ENCODE measurements around the gene FGFR3. TPM values are rescaled to one million over a fixed set of nuclear protein-coding genes. Genes with fewer than 3 reads are reported as not detected.

Gene FGFR3
- total RNA-seq, 2 donors from 2014 or later: 0.12 TPM; not detected in 1

DNA sequence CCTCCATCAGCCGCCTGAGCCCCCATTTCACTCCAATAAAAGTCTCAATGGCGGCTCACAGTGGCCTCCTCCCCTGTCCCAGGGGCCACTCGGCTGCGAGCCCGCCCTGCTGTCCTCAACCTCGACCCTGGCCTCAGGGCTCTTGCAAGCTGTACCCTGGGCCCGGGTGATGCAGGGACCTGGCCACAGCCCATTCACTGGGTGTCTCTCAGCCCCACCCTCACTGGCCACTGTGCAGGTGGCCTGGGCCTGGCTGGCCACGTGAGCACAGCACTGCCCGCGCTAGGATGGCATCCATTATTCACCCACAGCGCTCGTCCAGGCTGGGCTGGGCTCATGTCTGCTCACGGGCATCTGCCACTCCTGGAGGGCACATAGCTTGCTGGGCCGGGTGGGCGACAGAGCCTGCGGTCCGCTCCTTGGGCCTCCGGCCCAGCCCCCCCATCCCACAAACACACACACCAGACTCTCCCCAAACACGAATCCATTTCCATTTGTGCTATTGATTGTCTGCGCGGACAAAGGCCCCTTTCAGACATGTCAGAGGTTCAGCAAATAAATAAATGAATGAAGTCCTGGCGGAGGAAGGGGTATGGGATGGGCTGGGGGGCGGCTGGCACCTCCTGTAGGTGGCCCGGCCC is 16.5 kb upstream of the FGFR3 start:
- no peaks in the 10 kb centered on the region for H3K36me3 Mint-ChIP-seq
- H3K27ac Mint-ChIP-seq: no peak overlapping the region
- ATAC-seq: no peak
- H3K9me3 Mint-ChIP-seq: no peaks in the 10 kb centered on the region
- DNase-seq (ENCODE audit: low spot score in 2 of 2): no peak

DNA sequence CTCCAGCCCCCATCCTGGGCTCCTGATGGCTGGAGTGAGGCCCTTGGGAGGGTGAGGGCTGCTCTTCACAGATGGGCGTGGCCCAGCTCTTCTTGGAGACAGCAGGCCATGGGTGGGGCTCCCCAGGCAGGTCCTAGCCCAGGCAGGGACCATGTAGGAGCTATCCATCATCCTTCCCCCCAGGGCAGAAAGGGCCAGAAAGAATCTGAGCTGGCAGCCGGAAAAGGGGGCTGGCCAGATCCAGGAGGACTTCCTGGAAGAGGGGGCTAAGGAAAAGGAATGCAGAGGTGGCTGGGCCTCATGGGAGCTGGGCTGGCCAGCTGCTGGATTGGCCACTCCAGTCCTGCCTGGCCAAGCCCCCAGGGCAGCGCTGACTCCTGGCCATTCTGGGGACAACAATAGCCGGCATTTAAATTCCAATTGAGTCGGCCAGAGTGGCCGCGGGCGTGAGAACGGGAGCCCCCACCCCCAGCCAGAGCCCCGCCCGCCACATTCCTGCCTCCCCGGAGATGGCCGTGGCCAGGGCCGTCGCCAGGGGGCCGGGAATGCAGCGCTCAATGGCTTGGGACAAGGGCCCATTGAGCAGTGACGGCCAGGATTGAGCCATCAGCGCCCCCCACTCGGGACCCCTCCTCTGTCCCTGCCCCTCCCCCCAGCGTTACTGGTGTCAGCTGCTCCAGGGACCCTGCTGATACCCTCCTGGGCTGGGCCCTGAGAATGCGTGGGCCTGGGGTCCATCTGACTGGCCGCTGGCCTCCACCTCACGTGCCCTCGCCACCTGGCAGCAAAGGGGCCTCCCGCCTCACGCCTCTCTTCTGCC is 15.1 kb upstream of the FGFR3 start:
- DNase-seq (ENCODE audit: low spot score in 2 of 2) (no peak), ATAC-seq (no peak)
- H3K9me3 Mint-ChIP-seq: no peaks in the 10 kb centered on the region
- H3K36me3 Mint-ChIP-seq: no peaks in the 10 kb centered on the region
- no peak overlapping the region for H3K27ac Mint-ChIP-seq

DNA sequence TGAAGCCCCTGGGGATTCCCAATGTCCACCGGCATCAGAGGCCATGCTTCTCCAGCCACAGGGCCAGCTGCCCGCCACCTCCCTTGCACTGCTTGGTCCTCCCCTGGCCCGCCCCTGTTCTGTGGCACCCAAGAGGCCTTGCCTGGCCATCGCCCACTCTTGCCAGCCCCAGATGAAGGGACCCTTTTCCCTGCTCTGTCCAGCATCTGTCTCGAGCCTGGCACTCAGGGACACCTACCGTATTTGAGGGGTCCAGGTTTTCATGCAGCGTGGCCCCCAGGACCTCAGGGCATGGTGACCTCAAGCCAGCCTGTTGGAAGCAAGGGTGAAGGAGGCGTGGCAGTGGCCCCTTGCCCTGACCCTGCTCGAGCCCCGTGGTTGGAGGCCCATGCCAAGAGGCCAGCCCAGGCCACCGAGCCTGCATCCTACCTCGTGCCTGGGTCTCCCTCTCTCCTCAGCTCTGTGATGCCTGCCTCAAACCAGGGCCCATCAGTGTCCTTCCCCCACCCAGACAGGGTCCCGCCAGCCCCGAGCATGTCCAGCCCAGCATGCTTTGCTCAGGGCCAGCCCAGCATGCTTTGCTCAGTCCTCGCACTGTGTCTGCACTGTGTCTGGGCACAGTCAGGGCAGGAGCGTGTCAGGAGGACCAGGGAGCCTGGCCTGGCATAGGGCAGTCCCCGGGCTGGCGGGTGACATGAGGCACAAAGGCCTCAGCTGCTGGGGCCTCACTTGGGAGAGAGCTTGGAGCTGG is 14.3 kb upstream of the FGFR3 start:
- no peak for DNase-seq (ENCODE audit: low spot score in 2 of 2)
- Mint-ChIP-seq H3K36me3 (no peaks in the 10 kb centered on the region), H3K27ac (no peak overlapping the region), H3K9me3 (no peaks in the 10 kb centered on the region)
- ATAC-seq: no peak

DNA sequence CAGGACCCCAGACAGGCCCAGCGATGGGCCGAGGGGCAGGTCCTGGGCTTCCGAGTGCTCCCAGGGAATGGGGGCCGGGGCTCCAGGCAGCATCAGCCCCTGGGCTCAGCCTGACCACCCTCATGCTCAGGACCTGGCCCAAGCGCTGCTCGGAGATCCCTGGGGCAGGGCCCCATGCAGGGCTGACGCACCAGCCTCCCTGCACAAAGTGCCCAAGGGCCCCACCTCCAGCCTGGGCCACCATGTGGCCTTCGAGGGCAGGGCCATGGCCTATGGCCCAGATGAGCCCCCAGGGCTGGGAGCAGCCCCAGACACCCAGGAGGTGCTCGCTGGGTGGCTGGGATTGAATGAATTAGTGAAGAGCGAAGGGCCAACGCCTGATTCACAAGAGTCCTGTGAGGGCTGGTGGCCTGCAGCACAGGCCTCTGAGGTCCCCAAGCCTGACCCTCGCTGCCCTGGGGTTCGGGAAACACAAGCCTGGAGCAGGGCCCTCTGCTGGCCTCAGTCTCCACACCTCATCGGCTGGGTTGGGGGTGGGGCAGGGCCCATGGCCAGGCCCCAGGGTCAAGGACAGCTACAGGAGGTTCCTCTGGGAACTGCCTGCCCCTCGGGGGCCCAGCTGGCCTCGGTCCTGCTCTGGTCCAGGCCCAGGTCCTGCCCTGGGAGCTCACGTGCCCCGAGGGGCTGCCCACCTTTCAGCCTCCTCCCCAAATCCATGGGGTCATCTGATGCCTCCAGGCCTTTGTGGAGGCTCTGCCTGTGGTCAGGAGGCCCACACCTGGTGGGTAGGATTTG is 13.3 kb upstream of the FGFR3 start:
- Mint-ChIP-seq H3K27ac (peak overlapping the region in 1 of 2 donors; percentile 38), H3K9me3 (no peaks in the 10 kb centered on the region), H3K36me3 (no peaks in the 10 kb centered on the region)
- DNase-seq (ENCODE audit: low spot score in 2 of 2): no peak
- ATAC-seq: no peak

DNA sequence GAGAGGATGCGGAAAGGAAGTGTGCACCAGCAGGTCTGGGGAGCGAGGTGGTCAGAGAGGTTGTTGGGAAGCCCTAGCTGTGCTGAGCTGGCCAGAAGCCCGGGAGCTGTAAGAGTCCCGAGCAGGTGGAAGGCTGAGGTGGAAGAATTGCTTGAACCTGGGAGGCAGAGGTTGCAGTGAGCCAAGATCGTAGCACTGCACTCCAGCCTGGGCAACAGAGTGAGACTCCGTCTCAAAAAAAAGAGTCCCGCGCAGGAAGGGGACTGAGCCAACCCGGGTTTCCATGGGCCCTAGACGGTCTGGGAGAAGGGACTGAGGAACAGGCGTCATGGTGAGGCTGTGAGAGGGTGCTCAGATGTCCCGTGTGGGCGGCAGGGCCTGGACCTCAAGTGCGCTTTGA is 12.7 kb upstream of the FGFR3 start:
- DNase-seq (ENCODE audit: low spot score in 2 of 2) (no peak), ATAC-seq (no peak)
- H3K36me3 Mint-ChIP-seq: no peaks in the 10 kb centered on the region
- peak overlapping the region in 1 of 2 donors; percentile 38 for H3K27ac Mint-ChIP-seq
- H3K9me3 Mint-ChIP-seq: no peaks in the 10 kb centered on the region

DNA sequence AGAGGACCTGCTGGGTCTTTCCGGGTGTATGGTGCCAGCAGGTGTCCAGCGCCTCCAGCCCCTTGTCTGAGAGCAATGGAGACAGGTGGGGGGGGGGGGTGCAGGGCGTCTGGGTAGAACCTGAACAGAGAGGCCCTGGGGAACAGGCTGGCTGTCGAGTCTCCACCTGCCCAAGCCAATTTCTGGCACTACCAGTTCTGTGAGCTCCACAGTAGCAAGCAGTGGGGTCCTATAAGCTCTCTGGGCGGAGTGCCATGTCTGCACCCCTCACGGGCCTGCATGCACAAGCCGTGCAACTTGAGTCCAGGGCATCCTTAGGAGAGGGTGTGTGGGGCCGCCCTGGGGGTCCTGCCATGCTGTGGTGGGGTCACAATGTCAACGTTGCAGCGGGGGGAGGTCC is 10.1 kb upstream of the FGFR3 start:
- DNase-seq (ENCODE audit: low spot score in 2 of 2) (no peak), ATAC-seq (no peak)
- no peaks in the 10 kb centered on the region for H3K36me3 Mint-ChIP-seq
- no peaks in the 10 kb centered on the region for H3K9me3 Mint-ChIP-seq
- H3K27ac Mint-ChIP-seq: no peak overlapping the region

DNA sequence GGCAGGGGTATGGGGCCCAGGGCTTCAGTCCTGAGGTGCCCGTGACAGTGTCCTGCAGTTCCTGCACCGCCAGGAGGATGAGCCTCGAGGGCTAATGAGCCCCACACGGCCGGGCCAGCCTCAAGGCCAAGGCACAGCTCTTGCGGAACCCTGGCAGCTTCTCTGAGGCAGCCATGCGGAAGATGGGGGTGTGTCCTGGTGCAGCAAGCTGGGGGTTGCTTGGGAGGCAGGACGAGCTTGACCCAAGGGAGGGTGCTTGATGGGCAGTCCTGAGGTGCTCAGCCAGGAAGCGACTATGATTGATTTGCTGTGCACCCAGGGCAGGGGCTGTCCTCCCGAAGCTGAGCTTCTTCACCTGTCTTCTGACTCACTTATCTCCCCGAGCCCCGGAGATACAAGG is 9.1 kb upstream of the FGFR3 start:
- Mint-ChIP-seq H3K27ac (no peak overlapping the region), H3K36me3 (no peaks in the 10 kb centered on the region), H3K9me3 (no peaks in the 10 kb centered on the region)
- DNase-seq (ENCODE audit: low spot score in 2 of 2): no peak
- ATAC-seq: no peak

DNA sequence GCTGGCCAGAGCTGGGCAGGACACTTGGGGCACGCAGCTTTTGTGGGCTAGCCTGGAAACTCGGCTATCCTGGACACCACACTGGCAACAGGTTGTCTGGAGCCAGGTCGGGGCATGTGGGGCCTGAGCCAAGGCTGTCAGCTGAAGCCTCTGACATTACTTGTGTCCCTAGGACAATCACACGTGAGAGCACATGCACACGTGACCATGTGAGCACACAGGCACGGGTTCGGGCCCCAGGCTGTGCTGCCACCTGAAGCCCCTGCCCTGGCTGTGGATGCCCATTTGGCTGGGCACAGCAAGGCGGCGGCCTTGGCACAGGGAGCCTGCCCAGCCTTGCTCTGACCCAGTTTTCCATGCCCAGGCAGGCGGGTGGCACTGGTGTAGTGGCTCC is 8.7 kb upstream of the FGFR3 start:
- ATAC-seq (no peak), DNase-seq (ENCODE audit: low spot score in 2 of 2) (no peak)
- H3K36me3 Mint-ChIP-seq: no peaks in the 10 kb centered on the region
- H3K9me3 Mint-ChIP-seq: no peaks in the 10 kb centered on the region
- no peak overlapping the region for H3K27ac Mint-ChIP-seq

DNA sequence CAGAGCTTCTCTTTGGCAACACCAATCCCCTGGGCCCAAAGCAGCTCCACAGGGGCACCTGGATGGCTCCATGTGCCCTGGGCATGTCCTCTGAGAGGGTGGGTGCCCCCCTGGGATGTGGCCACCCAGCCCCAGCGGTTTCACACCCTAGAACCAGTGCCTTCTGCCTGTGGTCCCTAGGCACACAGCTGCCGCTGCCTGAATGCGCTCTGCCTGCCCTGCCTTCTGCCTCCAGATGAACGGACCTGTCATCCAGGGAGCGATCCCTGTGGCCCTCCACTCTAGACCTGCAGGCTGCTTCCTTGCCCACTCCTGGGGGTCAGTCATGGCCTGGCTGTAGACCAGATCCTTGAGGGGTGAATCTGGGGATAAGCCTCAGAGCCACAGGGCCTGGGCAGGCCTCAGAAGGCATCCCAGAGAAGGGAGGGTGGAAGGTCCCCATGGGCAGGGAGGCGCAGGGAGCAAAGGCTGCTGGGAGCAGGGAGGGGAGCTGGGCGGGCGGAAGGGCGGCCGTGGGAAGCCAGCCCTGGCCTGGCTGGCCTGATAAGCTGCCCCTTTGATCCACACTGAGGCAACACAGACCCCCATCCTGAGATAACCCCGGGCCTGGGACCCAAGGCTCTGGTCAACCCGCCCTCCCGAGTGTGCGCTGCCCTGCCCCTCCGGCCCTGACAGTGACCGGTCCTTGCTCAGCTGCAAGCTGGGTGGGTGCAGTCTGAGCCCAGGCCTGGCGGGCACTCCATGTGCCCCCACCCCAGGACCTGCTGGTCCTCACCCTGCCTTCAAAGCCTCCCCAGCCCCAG is 8.1 kb upstream of the FGFR3 start:
- DNase-seq (ENCODE audit: low spot score in 2 of 2): no peak
- H3K9me3 Mint-ChIP-seq: no peaks in the 10 kb centered on the region
- no peak overlapping the region for H3K27ac Mint-ChIP-seq
- ATAC-seq: no peak
- H3K36me3 Mint-ChIP-seq: no peaks in the 10 kb centered on the region

DNA sequence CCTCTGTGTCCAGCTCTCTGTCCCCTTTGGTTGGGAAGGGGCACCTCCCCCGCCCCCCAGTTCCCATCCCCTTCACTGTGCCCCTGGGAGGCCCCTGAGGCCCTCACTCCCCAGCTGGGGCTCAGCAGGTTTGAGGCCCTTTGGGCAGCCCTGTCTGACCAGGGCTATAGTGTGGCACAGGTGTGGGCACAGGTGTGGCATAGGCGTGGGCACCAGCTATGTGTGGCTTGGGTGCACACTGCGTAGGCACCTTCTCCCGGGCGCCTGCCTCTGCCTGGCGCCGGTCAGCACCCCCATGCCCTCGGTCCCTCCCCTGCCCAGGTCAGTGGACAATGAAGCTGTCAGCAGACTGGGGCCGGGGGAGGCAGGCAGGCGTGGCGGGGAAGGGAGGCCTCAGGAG is 7.5 kb upstream of the FGFR3 start:
- DNase-seq (ENCODE audit: low spot score in 2 of 2): no peak
- H3K36me3 Mint-ChIP-seq: no peaks in the 10 kb centered on the region
- no peaks in the 10 kb centered on the region for H3K9me3 Mint-ChIP-seq
- H3K27ac Mint-ChIP-seq: no peak overlapping the region
- no peak for ATAC-seq

DNA sequence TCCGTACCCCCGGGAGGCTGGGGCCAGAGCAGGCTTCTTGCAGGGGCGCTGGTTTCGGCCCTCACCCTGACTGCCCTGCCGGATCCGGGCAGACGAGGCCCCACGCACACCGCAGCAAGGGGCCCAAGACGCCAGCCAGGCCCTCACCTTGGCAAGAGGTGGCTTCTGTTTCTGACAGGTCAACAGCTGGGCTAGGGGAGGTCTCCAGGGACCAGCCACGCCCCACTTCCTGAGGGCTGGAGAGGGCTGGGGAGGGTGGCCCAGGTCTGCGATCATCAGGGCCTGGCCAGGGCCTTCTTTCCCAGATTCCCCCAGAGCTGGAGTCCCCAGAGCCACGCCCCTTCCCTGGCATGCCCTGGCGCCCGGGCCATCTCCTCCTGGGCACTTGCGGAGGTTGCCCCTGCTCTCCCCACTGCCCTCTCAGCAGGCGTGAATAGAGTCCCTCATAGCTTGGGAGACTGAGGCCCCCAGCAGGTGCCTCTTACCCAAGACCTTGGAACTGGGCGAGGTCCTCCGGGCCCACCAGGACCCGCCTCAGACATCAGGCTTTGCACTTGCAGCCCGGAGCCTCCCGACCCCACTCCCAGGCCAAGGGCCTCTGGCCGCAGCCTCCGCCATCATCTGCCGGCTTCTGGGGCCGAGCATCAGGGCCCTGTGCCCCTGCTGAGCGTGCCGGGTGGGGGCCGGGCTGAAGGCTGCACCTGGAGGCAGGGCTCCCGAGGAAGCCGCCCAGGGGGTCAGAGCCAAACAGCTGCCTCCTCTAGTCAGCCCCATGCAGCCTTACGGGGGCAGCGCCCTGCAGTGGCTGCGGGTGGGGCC is 6.3 kb upstream of the FGFR3 start:
- Mint-ChIP-seq H3K36me3 (no peaks in the 10 kb centered on the region), H3K27ac (no peak overlapping the region), H3K9me3 (no peaks in the 10 kb centered on the region)
- DNase-seq (ENCODE audit: low spot score in 2 of 2) (no peak), ATAC-seq (no peak)

DNA sequence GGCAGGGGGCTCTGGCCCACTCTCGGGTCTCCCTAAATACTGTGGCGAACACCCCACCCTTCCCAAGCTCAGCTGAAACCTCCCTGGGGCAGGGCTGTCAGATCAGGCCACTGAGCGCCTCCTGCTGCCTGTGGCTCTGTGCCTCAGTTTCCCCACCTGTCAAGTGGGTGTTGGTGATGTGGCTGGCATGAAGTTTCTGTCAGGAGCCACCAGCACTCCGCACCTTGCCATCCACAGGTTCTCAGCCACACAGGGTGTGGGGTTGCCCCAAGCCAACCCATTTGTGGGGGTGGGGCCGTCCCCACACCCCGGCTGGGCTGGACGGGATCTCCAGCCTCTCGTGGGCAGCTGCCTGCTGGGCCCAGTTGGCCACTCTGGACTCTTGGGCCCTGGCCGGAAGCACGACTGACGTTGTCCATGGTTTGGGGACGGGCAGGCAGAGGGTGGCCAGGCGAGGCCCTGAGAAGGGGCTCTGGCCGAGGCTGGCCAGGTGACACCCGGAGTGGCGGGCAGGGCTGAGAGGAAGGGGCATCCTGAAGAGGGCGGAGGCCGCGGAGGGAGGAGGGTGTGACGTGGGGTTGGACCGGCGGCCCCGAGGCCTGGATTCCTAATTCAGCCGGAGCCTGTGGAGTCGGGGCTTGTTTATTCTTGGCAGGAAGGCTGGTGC is 5.5 kb upstream of the FGFR3 start:
- ATAC-seq: no peak

DNA sequence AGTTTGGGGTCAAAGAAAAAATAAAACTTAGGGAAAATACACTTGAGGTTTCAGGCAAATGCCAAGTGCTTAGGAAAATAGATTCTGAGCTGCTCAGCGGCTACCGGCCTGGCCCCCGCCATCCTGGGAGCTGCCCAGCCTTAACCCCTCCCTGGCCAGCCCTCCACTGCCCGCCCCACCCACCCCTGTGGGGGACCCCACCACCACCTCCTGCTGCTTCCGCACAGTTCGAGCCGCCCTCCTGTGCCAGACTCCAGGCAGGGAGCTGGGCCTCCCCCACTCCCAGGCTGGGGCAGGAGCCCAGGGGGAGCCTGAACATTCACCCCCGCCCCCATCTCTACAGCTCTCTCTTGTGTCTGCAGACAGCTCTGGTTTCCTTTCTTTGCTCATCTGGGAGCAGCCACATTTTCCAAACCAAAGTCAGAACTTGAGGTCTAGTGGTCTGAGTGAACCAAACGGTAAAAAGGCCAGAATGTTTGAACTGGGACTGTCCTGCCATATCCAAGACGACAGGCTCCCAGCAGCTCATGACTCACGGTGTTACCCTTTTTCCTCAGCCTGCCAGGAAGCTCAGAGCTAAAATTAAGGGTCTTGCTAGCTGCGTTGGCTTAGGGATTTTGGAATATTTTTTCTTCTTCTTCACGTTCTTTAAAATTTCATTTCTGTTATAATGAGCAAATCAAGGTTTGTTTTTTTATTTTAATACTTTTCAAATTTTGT is 4.7 kb upstream of the FGFR3 start:
- no peaks in the 10 kb centered on the region for H3K9me3 Mint-ChIP-seq
- no peaks in the 10 kb centered on the region for H3K36me3 Mint-ChIP-seq
- no peak for ATAC-seq
- H3K27ac Mint-ChIP-seq: no peak overlapping the region
- no peak for DNase-seq (ENCODE audit: low spot score in 2 of 2)

More for the DNA sequence above, 5.5 kb upstream of the FGFR3 start:
- H3K9me3 Mint-ChIP-seq: no peaks in the 10 kb centered on the region
- no peak for DNase-seq (ENCODE audit: low spot score in 2 of 2)
- H3K36me3 Mint-ChIP-seq: no peaks in the 10 kb centered on the region
- no peak overlapping the region for H3K27ac Mint-ChIP-seq

DNA sequence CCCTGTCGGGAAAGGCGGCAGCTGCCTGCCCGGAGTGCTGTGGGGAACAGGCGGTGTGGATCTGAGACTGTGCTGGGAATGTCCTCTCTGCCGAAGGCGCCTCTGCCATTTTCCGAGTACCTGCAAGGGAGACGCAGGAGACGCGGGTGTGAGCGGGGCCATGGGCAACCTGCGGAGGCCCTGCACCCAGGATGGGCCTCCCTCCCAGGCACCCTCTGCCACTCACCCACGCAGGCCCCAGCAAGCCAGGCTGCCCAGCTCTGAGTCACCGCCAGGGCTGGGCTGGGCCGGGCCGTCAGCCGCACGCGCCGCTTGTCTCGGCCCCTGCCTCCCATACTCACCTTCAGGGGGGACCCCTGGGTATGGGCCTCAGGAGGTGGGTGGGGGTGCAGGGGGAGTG is 3.5 kb upstream of the FGFR3 start:
- H3K9me3 Mint-ChIP-seq: no peaks in the 10 kb centered on the region
- no peaks in the 10 kb centered on the region for H3K36me3 Mint-ChIP-seq
- ATAC-seq: no peak

More for the DNA sequence above, 3.5 kb upstream of the FGFR3 start:
- H3K27ac Mint-ChIP-seq: no peak overlapping the region
- DNase-seq (ENCODE audit: low spot score in 2 of 2): no peak

Data from activated naive CD4-positive, alpha-beta T cell treated with anti-CD3 and anti-CD28 coated beads, Interleukin-2, amount 50 U/mL, for 72 hours (primary cell).